Cardiac muscle cell (in vitro differentiated cells and primary cell): ENCODE data around the gene OGFOD3. TPM values are rescaled to one million over a fixed set of nuclear protein-coding genes. Genes with fewer than 3 reads are reported as not detected.
"Not testable (repeated sequence)": the region's sequence is repeated elsewhere in the genome, so short reads cannot be mapped to it uniquely, and the experiment has no call there.

ENCODE experiments used
- DNase-seq, 2 donors: peaks; one replicate each; pipeline versions ENCODE4 v3.0.0 to v3.0.0-alpha.2; 2010 to 2017; ENCODE audit warnings: low read depth in 1 of 2, low spot score in 1 of 2
- H3K27ac ChIP-seq: fragments of 200-600 bp; sonication (generic); 2 replicates; pipeline ENCODE4 v1.5.1; 2016
- H3K27me3 ChIP-seq: fragments of 200-600 bp; sonication (generic); 2 replicates; pipeline ENCODE4 v1.6.0; 2016; ENCODE audit warnings: control low read depth
- H3K36me3 ChIP-seq: fragments of 200-600 bp; sonication (generic); 2 replicates; pipeline ENCODE4 v1.5.1; 2016; ENCODE audit warnings: control low read depth
- H3K4me1 ChIP-seq: fragments of 200-600 bp; sonication (generic); 2 replicates; pipeline ENCODE4 v1.8.1; 2017; ENCODE audit warnings: low read depth, mild to moderate bottlenecking, mixed run types
- H3K4me3 ChIP-seq: fragments of 200-600 bp; sonication (generic); 2 replicates; pipeline ENCODE4 v1.5.1; 2016; ENCODE audit warnings: mild to moderate bottlenecking
- H3K9me3 ChIP-seq: fragments of 200-600 bp; sonication (generic); 2 replicates; pipeline ENCODE4 v1.5.1; 2017; ENCODE audit warnings: low read depth, mild to moderate bottlenecking, control low read depth
- CTCF ChIP-seq: IDR thresholded peaks from 2 replicates; pipeline ENCODE4 v1.5.1; 2012; ENCODE audit warnings: low read depth, mild to moderate bottlenecking, low read length
- polyA plus RNA-seq: library from polyadenylated mRNA; unstranded; fragments of >200 nt; fragmentation: Nextera tagmentation; extraction: Ambion mirVana; gene quantifications from 2 replicates; pipeline ENCODE4 v1.2.1, GENCODE V29; 2016
- total RNA-seq: library from RNA; depleted of rRNA; stranded (reverse); fragments of >200 nt; gene quantifications from 2 replicates; pipeline ENCODE4 v1.2.3, GENCODE V29; 2016

Gene OGFOD3
- total and polyA plus RNA-seq, 2 experiments from 2014 or later: 26.1 to 45.2 TPM

GRCh38 chr17:82415336-82415735 is 3.0 kb downstream of the OGFOD3 start:
- no peaks in the 10 kb centered on the region for H3K36me3 ChIP-seq
- peaks cover 4% of the 10 kb centered on the region for H3K4me1 ChIP-seq
- H3K27ac ChIP-seq: no peak overlapping the region
- H3K9me3 ChIP-seq: no peaks in the 10 kb centered on the region
- no peaks in the 10 kb centered on the region for H3K27me3 ChIP-seq
- no peak overlapping the region for H3K4me3 ChIP-seq
- no peak for DNase-seq
- TF ChIP-seq CTCF: no peak

- no peaks in the 10 kb centered on the region for H3K27me3 ChIP-seq
- H3K36me3 ChIP-seq: no peaks in the 10 kb centered on the region
- H3K9me3 ChIP-seq: no peaks in the 10 kb centered on the region
- H3K4me3 ChIP-seq: no peak overlapping the region
- TF ChIP-seq CTCF: peak; percentile 70
- peak; percentile 79 to 91 for DNase-seq
- H3K27ac ChIP-seq: no peak overlapping the region
- peaks cover 4% of the 10 kb centered on the region for H3K4me1 ChIP-seq
Observed at GRCh38 chr17:82414548-82415281, 3.7 kb downstream of the OGFOD3 start.

- no peak for TF ChIP-seq CTCF
- Histone ChIP-seq H3K27ac (no peak overlapping the region), H3K4me3 (no peak overlapping the region), H3K36me3 (no peaks in the 10 kb centered on the region), H3K27me3 (no peaks in the 10 kb centered on the region), H3K4me1 (no peaks in the 10 kb centered on the region), H3K9me3 (no peaks in the 10 kb centered on the region)
- DNase-seq: no peak
Observed at GRCh38 chr17:82412535-82413520, 5.6 kb downstream of the OGFOD3 start.

- not testable (repeated sequence) for H3K9me3 ChIP-seq, H3K4me1 ChIP-seq, H3K27me3 ChIP-seq, H3K27ac ChIP-seq, H3K4me3 ChIP-seq, H3K36me3 ChIP-seq, DNase-seq
Observed at GRCh38 chr17:82412081-82412480, 6.3 kb downstream of the OGFOD3 start.

GRCh38 chr17:82411396-82412053 is 6.9 kb downstream of the OGFOD3 start:
- Histone ChIP-seq H3K36me3 (no peaks in the 10 kb centered on the region), H3K4me1 (no peaks in the 10 kb centered on the region), H3K4me3 (no peak overlapping the region), H3K9me3 (no peaks in the 10 kb centered on the region), H3K27ac (no peak overlapping the region), H3K27me3 (no peaks in the 10 kb centered on the region)
- TF ChIP-seq CTCF: no peak
- DNase-seq: no peak
